Astrocyte of the cerebellum (primary cell): Measurements from ENCODE around the gene DIP2B.
A peak's percentile ranks its signal among the peaks of the same experiment; 100 is the strongest.

ENCODE experiments used
- DNase-seq: peaks from one replicate; pipeline ENCODE4 v3.0.0-alpha.2; 2011; ENCODE audit warnings: low read depth
- H3K4me3 ChIP-seq: 2 replicates; pipeline ENCODE4 v1.5.1; 2011; ENCODE audit warnings: mild to moderate bottlenecking, low read depth, low read length, moderate library complexity
- in situ Hi-C: cut with HindIII; loops from 2 replicates; pipeline ENCODE4 v1.10.0; 2017; ENCODE audit warnings: low sequenced_read_pairs
- TF ChIP-seq, protein P1 (sequence below): IDR thresholded peaks from 2 replicates; pipeline ENCODE4 v1.5.1; 2012; ENCODE audit warnings: low read length, low read depth, moderate library complexity, mild to moderate bottlenecking; ENCODE audit errors: missing control alignments

The DIP2B gene

DNA sequence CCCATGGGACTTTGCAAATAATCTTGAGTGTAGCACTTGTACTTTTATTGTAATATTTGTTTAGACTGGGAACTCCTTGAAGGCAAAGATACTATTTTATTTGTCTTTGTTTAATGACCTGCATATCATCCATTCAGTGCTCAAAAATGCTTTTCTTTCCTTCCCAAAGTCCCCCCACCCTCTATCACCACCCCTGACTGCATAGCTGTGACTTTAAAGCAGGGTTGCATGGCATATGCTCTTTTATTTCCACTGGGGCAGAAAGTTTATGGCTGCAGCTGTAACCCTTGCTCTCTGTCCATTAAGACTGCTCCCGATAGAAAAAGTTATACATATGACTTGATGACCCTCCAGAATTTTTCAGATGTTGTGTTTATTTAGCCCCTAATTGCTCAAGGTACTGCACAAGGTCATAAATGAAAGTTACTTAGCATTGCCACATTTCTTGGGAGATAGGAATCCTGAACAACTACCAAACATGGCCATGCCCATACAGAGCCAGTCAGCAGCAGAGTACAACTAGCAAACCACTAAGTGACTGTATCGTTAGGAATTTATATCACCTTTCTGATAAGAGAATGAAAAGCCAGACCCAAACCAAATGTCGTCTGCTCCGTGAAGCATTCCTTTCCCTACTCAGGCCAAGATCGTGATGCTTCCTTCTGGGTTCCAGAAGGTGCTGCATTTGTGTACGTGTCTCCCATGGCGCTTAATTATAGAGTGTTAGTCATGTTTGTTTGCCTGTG, 114.3 kb downstream of the DIP2B start:
- TF ChIP-seq, protein P1, sequence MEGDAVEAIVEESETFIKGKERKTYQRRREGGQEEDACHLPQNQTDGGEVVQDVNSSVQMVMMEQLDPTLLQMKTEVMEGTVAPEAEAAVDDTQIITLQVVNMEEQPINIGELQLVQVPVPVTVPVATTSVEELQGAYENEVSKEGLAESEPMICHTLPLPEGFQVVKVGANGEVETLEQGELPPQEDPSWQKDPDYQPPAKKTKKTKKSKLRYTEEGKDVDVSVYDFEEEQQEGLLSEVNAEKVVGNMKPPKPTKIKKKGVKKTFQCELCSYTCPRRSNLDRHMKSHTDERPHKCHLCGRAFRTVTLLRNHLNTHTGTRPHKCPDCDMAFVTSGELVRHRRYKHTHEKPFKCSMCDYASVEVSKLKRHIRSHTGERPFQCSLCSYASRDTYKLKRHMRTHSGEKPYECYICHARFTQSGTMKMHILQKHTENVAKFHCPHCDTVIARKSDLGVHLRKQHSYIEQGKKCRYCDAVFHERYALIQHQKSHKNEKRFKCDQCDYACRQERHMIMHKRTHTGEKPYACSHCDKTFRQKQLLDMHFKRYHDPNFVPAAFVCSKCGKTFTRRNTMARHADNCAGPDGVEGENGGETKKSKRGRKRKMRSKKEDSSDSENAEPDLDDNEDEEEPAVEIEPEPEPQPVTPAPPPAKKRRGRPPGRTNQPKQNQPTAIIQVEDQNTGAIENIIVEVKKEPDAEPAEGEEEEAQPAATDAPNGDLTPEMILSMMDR: no peak
- in situ Hi-C loops: no loop called here
- no peak overlapping the region for H3K4me3 ChIP-seq
- no peak for DNase-seq

DNA sequence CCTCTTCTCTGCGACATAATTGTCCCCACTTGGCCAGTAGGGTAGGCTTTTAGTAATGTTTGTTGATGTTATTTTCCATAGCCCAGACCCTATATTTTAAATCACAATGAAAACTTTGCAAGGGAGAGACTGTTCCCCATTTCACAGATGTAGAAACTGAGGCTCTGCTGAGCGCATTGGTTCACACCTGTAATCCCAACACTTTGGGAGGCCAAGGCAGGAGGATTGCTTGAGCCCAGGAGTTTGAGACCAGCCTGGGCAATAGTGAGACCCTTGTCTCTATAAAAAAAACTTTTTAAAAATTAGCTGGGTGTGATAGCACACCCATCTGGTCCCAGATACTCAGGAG, 114.8 kb downstream of the DIP2B start:
- in situ Hi-C loops: no loop called here

DNA sequence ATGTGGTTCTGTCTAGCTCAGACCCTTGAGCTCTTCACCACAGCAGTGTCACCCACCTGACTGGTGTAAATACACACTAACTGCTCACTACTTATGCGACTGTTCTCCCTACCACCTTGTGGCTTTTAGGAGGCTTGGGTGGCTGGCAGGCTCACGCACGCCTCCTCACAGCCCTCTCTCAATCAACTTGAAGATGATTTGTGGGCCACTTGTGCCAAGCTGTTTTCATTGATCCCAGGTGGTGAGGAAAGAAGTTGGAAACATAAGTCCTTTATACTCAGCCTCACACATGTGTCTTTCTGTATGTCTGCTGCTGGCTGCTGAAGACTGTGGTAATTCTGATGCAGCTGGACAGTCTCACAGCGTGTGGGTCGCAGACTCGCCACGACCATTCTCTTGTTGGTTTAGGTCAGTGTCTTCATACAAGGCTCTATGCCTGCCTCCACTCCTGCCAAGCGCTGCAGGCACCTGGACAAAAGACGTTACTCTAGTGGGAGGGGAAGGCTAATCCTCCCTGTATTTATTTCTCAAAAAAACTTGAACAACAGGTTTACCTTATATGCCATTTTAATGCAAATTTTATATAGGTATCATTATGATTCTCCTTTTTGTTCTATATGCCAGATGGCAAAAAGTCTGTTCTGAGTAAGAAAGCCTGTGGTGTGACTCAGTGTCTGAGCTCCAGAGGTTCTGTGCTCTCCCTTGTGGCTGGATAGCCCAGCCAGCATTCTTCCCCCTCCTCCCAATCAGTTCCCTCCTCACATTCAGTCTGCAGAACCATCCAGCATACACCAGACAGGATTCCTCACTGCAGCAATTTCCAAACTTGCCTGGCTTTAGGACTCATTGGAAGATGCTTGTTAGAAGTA, 115.6 kb downstream of the DIP2B start:
- in situ Hi-C loops: no loop called here
- TF ChIP-seq, protein P1: peak; percentile 15
- DNase-seq: peak; percentile 72
- no peak overlapping the region for H3K4me3 ChIP-seq

More for the DNA sequence above, 114.8 kb downstream of the DIP2B start:
- TF ChIP-seq, protein P1: no peak
- DNase-seq: no peak
- H3K4me3 ChIP-seq: no peak overlapping the region

DNA sequence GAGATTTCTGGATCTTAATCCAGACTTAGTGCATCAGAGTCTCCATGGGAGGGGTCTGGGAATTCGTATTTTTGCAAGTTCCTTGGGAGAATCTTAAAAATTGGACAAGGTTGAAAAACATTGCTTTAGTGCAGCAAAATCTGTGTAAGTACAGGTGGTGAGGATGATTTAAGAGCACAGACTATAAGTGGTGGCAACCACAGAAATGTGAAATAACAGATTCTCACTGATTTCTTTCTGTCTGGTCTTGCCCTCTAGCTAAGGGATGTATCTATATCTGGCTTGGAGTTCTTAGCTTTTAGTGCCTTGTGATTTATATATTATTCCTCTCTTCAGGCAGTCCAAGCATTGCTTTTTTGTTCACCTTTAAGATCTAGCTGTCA, 116.2 kb downstream of the DIP2B start:
- TF ChIP-seq, protein P1: no peak
- DNase-seq: no peak
- in situ Hi-C loops: no loop called here
- no peak overlapping the region for H3K4me3 ChIP-seq

DNA sequence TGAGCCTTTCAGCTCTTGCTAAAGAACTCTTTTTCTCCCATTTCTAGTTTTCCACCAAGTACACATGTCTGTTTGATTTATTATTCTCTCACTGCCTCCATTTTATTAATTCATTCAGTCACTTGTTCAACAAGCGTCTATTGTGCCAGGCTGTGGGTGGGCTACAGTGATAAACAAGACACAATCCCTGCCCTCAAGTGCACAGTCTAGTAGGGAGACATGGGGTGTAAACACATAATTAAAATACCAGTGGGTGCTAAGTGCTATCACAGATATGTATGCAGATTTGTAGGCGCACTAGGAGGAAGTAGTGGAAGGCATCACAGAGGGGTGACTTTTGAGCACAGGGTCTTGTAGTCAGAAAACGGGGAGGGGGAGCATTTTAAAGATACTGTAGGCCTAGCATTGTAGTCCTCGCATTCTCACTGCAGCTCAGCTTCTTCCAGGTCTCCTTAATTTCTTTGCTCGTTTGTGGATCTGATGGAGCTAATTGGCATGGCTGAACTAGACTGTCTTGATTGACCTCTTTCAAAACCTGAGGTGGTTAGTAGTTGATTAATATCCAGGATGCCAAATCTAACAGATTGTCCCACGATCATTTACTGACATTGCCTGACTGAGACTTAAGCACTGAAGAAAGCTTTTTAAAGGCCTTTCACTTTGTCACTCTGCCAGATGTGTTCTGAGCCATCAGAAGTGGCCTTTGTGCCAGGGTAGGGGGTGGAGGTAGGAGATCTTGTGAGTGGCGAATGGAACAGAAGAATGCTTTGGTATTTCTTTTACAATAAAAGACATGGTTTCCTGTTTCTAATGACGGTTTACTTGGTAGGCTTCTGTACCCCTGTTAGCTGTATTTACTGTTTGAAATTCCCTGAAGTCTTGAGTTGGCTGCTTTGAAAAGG, 116.9 kb downstream of the DIP2B start:
- in situ Hi-C loops: no loop called here
- DNase-seq: no peak
- TF ChIP-seq, protein P1: no peak
- no peak overlapping the region for H3K4me3 ChIP-seq
